ENCODE data around the gene CDK5RAP2.
A peak's percentile ranks its signal among the peaks of the same experiment; 100 is the strongest.

Gene CDK5RAP2

GRCh38 chr9:120572472-120572871 lies 7.5 kb downstream of the CDK5RAP2 start:
- TF ChIP-seq JUND (IDR thresholded peaks at IDR 0.05; ENCODE audit: low read depth) = no peak
- in situ Hi-C loops (cut with HindIII; ENCODE audit: low pct_unique_long_range_greater_than_20kb, low sequenced_read_pairs) = no loop called here

DNA sequence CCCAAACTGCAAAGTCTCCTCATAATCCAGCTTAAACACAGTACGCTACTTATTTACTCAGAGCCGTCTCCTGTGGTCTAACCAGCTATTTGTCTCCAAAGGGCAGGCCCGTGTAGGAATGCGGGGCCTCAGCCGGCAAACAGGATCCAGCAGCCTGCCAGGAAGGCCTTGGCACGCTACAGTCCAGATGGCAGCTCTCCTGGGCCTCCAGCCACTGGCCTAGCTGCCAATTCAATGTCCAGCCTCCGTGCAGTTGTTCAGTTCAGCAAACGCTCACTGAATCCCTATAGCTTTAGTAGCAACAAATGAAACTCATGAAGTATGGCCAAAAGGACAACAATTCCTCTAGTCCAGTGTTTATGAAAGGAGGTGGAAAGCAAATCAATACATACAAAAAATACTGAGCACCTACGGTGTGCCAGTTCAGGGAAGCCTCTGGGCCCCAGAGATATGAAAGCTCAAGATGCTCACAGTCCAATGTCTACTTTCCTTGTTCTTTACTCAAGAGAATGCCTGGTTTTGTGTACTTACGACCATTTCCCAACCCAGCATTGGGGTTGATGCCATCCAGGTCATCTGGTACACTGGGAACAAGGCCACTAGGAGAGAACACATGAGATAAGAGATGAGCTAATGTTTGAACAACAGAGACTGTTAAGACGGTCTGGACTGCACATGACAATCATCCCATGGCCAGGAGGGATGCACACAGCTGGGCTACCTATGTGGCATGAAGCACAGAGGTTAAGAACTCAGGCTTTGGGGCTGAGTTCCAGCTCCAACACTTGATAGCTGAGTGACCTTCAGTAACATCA lies 8.3 kb downstream of the CDK5RAP2 start:
- peak; percentile 38 for TF ChIP-seq JUND (IDR thresholded peaks at IDR 0.05; ENCODE audit: low read depth)
- in situ Hi-C loops (cut with HindIII; ENCODE audit: low pct_unique_long_range_greater_than_20kb, low sequenced_read_pairs) = no loop called here
- peak; percentile 67 to 97 for DNase-seq (ENCODE audit: low read depth in 1 of 2, low spot score in 1 of 2)

More at GRCh38 chr9:120572472-120572871, 7.5 kb downstream of the CDK5RAP2 start:
- no peak for DNase-seq (ENCODE audit: low read depth in 1 of 2, low spot score in 1 of 2)

GRCh38 chr9:120570296-120570695 lies 9.7 kb downstream of the CDK5RAP2 start:
- in situ Hi-C loops (cut with HindIII; ENCODE audit: low pct_unique_long_range_greater_than_20kb, low sequenced_read_pairs) = no loop called here
- DNase-seq (ENCODE audit: low read depth in 1 of 2, low spot score in 1 of 2) = no peak
- no peak for TF ChIP-seq JUND (IDR thresholded peaks at IDR 0.05; ENCODE audit: low read depth)

GRCh38 chr9:120569556-120569955 lies 10.4 kb downstream of the CDK5RAP2 start:
- peak in 1 of 2 experiments; percentile 62 for DNase-seq (ENCODE audit: low read depth in 1 of 2, low spot score in 1 of 2)
- TF ChIP-seq JUND (IDR thresholded peaks at IDR 0.05; ENCODE audit: low read depth) = no peak
- in situ Hi-C loops (cut with HindIII; ENCODE audit: low pct_unique_long_range_greater_than_20kb, low sequenced_read_pairs) = no loop called here

DNA sequence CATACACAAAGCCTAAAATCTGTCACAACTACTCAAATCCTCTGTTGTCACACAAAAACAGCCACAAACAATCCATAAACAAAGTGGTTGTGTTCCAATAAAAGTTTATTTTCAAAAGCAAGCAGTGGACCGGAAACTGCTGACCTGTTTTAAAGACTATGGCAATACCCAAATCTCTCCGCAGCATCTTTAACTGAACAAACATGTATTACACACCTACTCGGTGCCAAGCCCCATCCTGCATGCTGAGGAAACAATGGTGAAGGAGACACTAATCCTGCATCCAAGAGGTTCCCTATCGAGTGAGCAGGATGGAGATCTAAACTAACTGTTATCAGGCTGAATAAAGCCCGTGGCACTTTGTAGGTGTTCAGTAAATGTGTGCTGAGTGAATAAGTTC lies 11.2 kb downstream of the CDK5RAP2 start:
- TF ChIP-seq JUND (IDR thresholded peaks at IDR 0.05; ENCODE audit: low read depth) = peak; percentile 78
- DNase-seq (ENCODE audit: low read depth in 1 of 2, low spot score in 1 of 2) = peak in 1 of 2 experiments; percentile 83
- in situ Hi-C loops (cut with HindIII; ENCODE audit: low pct_unique_long_range_greater_than_20kb, low sequenced_read_pairs) = no loop called here

DNA sequence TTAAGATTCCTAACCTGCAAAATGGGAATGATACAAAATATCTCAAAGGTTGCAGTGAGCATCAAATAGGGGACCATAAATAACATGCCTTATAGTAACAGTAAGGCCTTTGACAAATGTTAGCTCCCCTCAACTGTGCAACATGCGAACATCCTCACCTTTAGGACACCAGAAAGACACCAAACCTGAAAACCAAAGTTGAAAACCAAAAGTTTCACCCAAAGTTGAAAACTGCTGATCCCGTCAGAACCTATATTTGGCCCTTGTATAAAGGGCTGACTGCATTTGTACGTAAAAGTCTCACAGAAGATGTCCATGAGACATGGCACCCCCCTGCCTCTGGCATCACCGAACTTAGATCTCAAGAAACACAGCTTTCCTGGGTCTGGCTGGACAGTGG lies 12.1 kb downstream of the CDK5RAP2 start:
- TF ChIP-seq JUND (IDR thresholded peaks at IDR 0.05; ENCODE audit: low read depth) = no peak
- in situ Hi-C loops (cut with HindIII; ENCODE audit: low pct_unique_long_range_greater_than_20kb, low sequenced_read_pairs) = no loop called here
- DNase-seq (ENCODE audit: low read depth in 1 of 2, low spot score in 1 of 2) = no peak

- in situ Hi-C loops (cut with HindIII; ENCODE audit: low pct_unique_long_range_greater_than_20kb, low sequenced_read_pairs) = no loop called here
- no peak for DNase-seq (ENCODE audit: low read depth in 1 of 2, low spot score in 1 of 2)
- TF ChIP-seq JUND (IDR thresholded peaks at IDR 0.05; ENCODE audit: low read depth) = no peak
Measured at GRCh38 chr9:120567081-120567480, 12.9 kb downstream of the CDK5RAP2 start.

- DNase-seq (ENCODE audit: low read depth in 1 of 2, low spot score in 1 of 2) = no peak
- in situ Hi-C loops (cut with HindIII; ENCODE audit: low pct_unique_long_range_greater_than_20kb, low sequenced_read_pairs) = no loop called here
- TF ChIP-seq JUND (IDR thresholded peaks at IDR 0.05; ENCODE audit: low read depth) = no peak
Measured at GRCh38 chr9:120564589-120564988, 15.4 kb downstream of the CDK5RAP2 start.

- in situ Hi-C loops (cut with HindIII; ENCODE audit: low pct_unique_long_range_greater_than_20kb, low sequenced_read_pairs) = no loop called here
- no peak for TF ChIP-seq JUND (IDR thresholded peaks at IDR 0.05; ENCODE audit: low read depth)
- DNase-seq (ENCODE audit: low read depth in 1 of 2, low spot score in 1 of 2) = peak; percentile 21 to 69
Measured at GRCh38 chr9:120562861-120563443, 17.0 kb downstream of the CDK5RAP2 start.

DNA sequence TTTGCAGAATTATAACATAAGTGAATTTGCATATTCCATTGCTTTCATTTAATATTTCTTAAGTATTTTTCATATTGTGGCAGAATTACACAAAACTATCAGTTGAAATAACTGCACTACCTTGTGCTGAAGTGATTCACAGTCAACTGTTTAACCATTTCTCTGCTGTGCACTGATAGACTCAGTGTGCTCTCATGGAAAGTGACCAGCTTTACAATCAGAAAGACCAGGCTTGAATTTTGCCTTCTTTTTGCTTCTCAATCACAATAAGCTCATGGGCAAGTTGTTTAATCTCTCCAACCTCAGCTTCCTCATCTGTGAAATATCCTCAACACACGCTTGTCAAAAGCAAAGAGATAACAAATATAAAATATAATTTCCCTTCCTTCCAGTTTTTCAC lies 18.3 kb downstream of the CDK5RAP2 start:
- in situ Hi-C loops (cut with HindIII; ENCODE audit: low pct_unique_long_range_greater_than_20kb, low sequenced_read_pairs) = no loop called here
- DNase-seq (ENCODE audit: low read depth in 1 of 2, low spot score in 1 of 2) = no peak
- TF ChIP-seq JUND (IDR thresholded peaks at IDR 0.05; ENCODE audit: low read depth) = no peak

- TF ChIP-seq JUND (IDR thresholded peaks at IDR 0.05; ENCODE audit: low read depth) = no peak
- no peak for DNase-seq (ENCODE audit: low read depth in 1 of 2, low spot score in 1 of 2)
- in situ Hi-C loops (cut with HindIII; ENCODE audit: low pct_unique_long_range_greater_than_20kb, low sequenced_read_pairs) = no loop called here
Measured at GRCh38 chr9:120559546-120559945, 20.4 kb downstream of the CDK5RAP2 start.

DNA sequence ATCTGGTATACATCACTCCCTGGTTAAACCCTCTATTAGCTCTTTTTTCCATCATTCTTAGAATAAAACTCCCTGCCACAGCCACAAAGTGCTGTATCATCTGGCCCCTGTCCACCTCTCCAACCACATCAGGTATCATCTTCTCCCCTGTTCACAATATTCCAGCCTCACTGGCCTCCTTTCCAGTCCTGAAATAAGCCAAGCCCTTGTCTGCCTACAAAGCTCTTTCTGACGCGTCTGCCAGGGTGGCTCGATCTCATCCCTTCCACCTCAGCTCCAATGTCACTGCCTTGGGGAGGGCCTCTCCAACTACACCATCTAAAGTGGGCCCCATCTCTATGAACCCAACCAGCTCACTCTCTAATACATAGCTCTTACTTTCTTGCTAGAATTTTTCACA lies 21.5 kb downstream of the CDK5RAP2 start:
- in situ Hi-C loops (cut with HindIII; ENCODE audit: low pct_unique_long_range_greater_than_20kb, low sequenced_read_pairs) = no loop called here
- DNase-seq (ENCODE audit: low read depth in 1 of 2, low spot score in 1 of 2) = no peak
- TF ChIP-seq JUND (IDR thresholded peaks at IDR 0.05; ENCODE audit: low read depth) = no peak

DNA sequence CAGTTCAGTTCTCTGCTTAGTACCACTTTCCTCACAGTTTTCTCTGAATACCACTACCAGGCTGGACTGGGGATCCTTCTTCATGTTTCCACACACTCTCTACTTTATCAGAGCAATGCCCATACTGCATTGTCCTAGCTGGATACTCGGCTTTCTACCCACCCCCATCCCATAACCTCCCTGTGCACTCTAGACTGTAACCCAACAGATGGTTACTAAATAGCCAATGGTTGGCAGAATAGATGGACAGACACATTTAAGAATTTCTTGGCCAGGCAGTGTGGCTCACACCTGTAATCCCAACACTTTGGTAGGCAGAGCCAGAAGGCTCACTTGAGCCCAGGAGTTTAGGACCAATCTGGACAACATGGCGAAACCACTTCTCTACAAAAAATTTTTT lies 22.8 kb downstream of the CDK5RAP2 start:
- no peak for DNase-seq (ENCODE audit: low read depth in 1 of 2, low spot score in 1 of 2)
- no peak for TF ChIP-seq JUND (IDR thresholded peaks at IDR 0.05; ENCODE audit: low read depth)
- in situ Hi-C loops (cut with HindIII; ENCODE audit: low pct_unique_long_range_greater_than_20kb, low sequenced_read_pairs) = no loop called here
